DMS53 treated with DMSO at 0.1 percent for 48 hours (cell line): Measurements from ENCODE around the gene SIK1.
"Not testable (repeated sequence)": the region's sequence is repeated elsewhere in the genome, so short reads cannot be mapped to it uniquely, and the experiment has no call there.

ENCODE experiments used
- DNase-seq: peaks from one replicate; lab custom pipeline; 2025; ENCODE audit not compliant: unreplicated experiment; lab: John Stamatoyannopoulos, UW

SIK1 gene

DNA sequence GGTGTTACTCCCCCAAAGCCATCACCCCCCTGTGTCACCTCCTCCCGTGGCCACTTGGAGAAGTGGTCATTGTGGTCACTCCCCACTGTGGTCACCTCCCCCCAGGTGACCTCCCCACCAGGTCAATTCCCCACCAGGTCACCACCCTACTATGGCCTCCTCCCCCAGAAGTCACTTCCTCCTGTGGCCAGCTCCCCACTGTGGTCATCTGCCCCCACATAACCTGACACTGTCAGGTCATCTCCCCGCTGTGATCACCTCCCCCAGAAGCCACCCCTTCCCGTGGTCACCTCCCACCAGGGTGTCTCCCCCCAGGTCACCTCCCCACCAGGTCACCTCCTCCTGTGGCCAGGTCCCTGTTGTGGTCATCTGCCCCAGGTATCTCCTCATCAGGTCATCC, 28.9 kb downstream of the SIK1 start:
- not testable (repeated sequence) for DNase-seq

DNA sequence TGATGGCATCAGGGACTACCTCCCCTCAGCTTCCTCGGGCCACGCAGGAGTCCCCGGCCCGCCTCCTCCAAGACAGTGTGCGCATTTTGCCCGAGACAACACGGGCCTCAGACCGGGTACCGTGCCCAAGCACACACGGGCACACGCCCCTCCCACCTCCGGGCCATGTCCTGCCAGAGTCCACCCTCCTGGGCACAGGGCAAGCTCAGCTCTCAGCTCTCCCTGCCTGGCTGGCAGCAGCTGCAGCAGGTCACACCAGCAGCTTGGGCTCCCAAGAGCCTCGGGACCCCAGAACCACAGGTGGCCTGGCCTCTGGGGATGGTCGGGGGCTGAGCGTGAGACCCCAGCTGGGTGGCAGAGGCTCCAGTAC, 29.5 kb downstream of the SIK1 start:
- DNase-seq: not testable (repeated sequence)

DNA sequence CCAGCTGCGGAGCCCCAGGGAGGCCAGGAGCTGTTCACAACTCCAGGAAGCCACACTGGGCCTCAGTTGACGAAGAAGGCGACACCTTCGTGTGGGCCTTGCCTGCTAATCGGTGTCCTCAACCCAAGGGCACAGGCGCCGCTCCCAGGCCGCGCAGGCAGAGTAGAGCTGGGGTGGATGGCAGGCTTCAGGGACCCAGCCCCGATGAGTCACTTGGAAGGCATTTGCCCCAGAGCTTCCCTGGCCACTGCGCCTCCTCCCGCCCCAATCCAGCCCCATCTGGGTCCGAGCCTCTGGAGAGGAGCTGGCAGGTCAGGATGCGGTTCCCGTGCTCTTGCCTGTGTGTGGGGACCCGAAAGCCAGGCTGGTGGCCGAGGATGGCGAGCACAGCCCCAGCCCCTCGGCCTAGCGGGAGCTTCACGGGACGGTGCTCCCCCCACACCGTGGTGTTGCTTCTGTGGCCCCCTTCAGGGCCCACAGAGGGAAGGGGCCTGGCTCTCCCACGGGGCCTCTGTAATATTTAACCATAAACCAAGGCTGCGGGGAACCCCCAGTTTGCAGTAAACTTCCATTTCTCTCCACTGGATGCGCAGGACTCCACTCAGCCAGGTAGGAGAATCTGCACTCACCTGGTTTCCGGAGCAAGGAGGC, 30.0 kb downstream of the SIK1 start:
- DNase-seq: not testable (repeated sequence)

DNA sequence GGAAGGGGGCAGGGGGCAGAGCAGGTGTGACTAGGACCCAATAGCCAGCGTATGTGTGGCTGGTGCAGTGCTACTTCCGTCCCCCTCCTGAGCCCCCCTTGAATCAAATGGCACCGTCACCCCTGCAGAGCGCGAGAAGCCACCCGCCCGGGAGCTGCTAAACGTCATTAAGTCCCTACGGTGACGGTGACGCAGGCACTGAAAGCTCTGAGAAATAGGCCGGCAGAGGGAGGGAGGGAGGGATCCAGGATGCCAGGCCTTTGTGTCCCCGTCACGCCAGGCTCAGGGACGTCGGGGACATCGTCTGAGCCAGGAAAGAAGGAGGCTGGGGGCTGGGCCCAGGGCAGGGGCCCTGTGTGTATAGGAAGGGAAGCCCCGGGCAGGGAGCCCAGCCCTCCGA, 43.6 kb downstream of the SIK1 start:
- DNase-seq: not testable (repeated sequence)

DNA sequence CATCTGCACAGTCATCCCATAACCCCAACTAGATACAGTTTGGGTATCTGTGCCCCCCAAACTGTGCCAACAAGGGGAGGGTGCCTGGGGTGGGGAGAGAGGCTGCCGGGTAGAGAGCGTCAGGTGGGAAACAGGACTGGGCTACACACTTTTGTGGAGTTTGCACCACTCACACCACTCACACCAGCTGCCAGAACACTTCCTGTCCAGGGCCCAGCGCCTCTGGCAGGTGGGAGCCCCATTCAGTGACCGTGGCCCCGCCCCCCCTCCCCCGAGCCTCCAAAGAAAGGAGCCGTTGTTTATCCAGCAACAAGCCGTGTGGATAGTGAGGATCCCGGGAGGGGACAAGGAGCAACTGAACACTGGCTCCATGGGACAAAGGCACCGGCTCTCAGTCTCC, 44.0 kb downstream of the SIK1 start:
- DNase-seq: not testable (repeated sequence)

DNA sequence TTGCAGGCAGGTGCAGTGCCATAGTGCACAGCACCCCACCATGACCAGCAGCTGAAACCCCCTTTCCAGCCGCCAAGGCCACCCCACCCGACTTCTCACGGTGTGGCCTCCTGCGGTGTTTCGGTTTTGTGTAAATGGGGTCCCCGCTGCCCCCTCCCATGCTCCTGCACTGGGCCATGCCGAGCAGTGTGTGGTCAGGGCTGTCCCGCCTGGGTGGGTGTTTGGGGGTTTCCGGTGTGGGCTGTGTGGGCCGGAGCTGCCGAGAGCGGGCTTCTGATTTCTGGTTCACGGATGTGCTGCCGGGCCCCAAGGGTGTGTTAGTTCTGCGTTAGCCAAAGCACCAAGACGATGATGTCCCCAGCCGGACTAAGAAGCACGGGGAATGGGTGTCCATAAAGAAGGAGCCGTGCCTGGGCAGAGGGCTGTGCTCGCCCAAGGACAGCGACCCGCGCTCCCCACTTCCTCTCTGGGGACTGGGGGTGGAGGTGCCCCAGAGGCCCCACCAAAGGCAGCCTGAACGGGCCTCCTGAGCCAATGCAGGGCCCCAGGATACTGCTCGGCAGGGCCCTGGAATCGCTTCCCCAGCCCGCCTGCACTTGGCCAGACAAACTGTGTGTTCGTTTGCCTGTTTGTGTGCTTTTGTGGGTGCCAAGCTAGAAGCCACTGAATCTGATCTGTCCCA, 45.9 kb downstream of the SIK1 start:
- DNase-seq: not testable (repeated sequence)

DNA sequence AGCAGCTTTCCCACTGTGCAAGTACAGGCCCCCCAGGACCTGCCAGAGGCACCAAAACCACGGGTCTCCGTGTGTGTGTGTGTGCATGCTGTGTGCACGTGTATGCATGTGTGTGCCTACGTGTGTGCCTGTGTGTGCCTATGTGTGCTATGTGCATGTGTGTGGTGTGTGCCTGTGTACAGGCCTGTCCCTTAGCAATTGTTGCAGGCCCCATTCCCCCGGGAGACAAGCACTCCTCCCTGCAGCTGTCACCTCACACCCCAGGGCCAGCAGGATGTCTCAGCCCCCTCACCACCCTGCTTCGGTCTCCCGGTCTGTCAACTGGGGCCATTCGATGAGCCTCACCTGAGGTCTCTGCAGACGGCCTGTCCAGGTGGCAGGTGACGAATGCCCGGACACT, 46.6 kb downstream of the SIK1 start:
- DNase-seq: not testable (repeated sequence)

DNA sequence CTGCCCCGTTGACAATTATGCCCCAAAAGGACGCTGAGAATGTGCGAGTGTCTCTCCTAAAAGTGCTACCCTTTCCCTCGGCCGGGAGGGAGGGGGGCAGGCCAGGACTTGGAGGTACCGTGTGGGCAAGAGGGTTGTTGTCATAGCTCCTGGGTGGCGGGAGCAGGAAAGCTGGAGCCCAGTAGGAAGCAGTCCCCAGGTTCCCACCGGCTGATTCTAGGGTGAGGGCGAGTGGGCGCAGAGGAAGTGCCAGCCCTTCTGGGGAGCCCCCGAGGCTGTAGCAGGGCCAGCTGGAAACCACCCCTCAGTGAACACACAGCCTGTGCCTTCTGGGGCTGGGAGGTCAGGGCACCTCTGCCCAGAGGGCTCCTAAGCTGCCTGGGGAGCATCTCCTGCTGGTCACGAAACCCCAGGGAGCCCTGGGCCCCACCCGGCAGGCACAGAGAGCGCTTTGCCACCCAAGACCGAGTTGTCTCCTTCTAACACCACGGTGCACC, 47.3 kb downstream of the SIK1 start:
- DNase-seq: not testable (repeated sequence)

DNA sequence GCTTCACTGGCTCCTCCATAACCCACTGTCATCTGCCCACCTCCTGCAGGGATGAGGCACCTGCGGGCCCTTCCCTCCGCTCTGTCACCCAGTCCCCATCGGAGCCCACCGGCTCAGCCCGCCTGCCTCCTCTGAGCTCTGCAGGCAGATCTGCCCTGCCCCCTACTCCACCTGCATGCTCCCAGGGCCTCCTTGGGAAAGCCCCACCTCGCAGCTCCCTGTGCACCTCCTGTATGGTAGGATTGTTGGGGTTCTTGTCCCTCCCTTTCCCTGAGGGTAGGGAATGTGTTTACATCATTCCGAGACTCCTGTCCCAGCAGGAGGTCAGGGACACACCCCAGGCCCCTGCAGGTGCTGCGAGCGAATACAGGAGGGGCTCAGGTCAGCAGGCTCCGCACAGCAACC, 50.5 kb downstream of the SIK1 start:
- DNase-seq: no peak

DNA sequence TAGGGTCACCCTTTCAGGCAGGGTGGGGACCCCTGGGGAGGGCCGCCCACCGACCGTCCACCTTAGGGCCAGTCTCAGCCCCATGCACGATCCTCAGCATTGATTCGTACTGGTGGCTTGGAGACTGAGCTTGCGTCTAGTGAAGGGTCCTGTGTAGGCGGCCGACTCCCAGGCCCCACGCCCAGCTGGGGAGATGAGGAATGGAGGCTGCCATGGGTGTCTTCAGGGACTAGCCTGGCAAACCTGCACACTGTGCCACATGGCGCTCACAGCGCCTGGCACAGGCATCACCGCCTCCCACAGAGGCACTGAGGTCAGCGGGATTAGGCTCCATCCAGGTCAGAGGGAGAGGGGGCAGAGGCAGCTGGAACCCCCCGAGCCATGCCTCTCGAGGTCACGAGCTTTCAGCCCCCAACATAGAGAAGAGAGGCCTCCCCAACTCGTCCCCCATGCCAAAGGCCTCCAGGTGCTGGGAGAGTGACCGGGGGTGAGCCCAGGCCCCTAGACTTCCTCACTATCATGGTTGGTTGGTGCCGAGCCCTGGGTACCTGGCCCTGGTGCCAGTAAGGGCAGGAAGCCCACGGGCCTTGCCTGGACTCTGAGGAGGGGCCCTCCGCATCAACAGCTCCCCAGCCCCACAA, 51.0 kb downstream of the SIK1 start:
- no peak for DNase-seq

DNA sequence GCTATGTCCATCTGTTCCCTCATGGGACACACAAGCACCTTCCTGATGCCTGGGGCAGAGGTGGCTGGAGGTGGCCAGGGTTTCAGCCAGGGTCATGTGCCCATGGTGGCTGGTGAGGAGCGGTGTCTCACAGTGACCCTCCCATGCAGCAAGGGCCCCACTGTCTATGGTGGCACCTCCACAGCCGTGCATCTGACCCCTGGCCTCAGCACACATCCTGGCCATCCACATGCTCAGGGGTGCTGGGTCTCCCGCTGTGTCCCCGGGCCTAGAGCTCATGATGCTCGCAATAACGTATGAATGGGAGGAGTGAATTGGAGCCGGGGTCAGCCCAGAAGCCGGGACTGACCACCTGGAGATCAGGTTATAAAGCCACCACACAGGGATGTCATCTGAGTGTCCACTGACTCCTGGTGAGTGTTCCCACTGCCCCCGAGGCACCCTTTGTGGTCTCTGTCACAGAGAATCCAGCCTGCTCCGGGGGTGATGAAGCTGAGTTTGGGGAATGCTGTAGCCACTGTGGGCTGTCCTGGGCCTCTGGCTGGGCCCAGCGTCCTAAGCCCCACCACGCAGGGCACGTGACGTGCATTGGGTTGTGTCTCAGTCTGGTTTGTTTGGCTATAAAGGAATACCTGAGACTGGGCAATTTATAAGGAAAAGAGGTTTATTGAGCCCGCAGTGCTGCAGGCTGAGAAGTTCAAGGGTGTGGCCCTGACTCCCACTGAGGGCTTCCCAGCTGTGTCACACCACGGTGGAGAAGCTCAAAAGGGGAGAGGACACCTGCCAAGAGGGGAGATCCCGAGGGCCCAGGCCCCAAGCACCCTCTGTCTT, 51.7 kb downstream of the SIK1 start:
- no peak for DNase-seq

DNA sequence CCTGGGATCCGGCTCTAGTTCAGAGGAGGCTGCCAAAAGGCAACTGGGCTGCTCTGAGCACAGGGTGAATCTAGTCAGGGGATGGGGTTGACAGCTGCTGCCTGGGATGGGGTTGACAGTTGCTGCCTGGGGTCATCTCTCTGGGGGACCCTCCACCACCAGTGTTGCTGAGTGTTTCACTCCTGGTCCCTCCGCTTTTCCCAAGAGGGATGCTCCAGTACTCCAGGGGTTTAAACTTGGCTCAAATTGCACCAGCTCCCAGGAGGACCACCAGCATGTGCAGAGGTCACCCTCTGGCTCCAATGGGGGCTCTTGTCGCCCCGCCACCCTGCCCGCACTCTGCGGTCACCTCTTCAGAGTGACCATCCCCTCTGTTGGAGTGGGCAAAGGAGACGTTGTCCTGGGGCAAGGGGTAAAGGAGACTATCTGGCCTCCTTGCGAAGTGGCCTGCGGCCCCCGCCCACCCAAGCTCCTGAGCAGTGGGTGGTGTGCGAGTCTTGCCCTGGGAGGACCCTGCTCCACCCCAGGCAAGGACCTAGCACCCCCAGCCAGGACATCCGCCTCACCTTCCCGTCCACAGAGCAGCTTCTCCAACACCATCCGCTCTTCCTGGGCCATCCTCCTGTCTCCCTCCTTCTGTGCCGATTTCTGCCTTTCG, 52.6 kb downstream of the SIK1 start:
- DNase-seq: no peak

DNA sequence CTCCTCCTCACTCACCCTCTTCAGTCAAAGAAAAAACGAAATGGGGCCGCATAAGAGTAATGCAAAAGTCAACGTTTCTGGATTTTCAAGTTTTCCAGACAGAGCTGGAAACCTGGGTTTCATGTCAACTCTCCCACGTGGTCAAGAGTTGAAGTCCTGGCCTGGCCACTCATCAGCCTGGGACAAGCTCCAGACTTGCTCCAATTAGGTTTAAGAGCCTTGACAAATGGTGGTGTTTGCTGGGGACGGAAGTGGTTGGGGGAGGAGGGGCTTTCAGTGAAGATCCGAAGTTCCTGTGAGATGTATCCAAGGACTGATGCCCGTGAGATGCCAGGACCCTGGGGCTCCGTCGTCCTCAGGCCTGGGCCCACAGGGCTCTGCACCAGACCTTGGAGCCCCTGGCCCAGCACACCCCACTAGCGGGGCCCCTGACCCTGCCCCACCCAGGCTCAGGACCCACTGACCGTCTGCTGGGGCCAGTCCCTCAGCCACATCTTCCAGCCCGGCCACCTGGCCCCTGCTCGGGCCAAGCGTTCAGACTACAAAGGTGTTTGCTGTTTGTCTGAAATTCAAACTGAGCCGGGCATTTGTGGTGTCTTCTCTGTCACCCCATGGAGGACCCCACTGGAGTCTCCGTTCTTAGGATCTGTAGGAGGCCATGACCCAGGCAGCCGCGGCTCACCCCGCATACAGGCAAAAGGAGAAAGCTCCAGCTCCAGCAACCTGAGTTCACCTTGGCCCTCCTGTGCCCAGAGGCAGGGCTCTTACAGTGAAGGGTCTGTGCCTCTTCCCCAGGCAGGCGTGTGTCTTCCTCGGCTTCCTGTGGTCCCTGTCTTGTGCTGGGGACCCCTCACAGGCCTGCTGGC, 53.3 kb downstream of the SIK1 start:
- DNase-seq: no peak

DNA sequence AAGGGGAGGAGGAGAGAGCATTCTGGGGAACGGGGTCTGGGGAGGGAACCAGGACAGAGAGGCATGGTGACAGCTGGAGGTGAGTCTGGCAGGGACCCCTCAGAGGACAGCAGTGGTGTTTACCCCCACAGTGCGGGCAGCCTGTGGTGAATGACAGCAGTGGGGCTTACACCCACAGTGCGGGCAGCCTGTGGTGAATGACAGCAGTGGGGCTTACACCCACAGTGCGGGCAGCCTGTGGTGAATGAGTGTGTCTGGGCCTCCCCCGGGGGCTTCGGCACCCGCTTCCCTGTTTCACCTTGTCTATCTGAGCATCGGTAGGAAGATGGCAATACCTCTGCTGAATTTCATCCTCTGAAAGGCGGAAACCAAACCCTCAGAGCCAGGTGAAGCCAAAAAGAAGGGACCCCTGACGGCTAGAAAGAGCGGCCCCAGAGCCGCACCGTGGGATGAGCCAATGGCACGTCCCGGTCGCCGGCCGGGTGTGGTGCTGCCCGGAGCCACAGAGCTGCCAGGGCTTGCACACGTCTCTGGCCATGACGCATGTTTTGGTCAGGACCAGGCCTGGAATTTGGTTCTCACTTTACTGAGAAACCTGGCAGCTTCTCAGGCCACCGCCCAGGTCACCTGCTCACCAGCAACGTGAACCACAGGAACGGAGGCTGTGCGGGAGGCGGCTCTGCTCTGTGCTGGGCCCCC, 54.1 kb downstream of the SIK1 start:
- no peak for DNase-seq

DNA sequence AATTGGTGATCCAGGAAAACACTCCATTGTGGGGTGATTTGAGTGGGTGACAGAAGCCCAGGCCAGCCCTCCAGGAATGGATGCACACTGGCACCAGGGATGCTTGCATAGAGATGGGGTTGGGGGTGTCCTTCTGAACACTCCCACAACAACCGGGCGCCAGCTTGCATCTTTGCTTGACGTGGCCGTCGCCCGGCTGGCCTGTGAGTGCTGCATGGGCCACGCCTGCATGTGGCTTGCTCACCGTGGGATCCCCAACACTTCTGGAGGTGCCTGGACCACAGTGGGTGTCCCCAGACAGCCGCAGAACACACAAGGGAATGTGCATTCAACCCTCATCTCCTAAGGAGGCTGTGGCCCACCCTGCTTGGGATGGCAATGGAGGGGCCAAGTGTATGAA, 55.1 kb downstream of the SIK1 start:
- DNase-seq: no peak

DNA sequence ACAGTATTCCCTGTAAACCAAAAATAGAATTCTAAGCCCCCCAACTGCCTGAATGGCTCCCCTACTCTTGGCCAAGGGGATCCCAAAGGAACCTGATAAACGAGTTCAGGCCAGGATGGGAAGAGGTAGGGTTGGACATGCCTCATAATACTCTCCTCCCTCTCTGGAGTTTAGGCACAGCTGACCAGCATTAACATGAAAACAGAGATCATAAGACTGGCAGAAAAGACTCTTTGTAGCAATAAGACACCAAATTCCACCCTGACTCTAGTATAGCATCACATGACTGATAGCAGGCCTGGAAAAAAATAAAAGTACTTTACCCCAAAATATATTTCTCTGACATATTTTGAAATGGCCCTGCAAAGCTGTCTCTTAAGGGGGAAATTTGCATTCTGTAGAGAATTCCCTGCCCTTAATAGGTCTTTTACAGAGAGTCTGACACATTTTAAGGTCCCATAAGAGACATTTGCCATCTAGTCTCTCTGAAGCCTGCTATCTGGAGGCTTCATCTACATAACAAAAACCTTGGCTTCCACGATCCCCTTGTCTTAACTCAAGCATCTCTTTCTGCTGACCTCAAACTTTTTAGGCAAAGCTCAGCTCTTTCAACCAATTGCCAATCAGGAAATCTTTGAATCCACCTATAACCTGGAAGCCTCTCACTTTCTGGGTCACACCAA, 55.9 kb downstream of the SIK1 start:
- DNase-seq: no peak

DNA sequence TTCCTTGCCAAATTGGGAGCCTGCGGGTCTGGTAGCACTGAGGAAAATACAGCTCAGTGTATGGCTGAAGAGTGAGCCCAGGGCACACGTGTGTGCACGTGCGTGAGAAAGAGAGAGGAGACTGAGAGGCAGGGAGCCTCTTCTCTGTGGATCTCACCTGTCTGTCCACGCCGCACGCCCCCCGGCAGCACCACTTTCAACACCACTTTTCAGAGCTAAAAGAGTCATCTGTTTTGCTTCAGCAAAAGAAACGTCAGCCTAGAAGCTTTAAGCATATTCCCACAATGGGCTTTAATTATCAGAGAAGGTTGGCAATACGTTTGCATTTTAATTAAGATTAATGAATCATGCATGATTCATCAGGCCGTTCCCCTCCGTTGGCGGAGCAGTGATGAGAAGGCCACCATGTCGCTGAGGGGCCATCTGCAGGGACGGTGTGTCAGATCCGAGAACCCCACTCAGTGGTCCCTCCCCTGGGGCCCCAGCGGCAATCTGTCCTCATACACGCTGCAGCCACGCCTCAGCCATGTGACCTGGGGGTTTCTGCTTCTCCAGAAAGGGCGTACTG, 56.8 kb downstream of the SIK1 start:
- no peak for DNase-seq

DNA sequence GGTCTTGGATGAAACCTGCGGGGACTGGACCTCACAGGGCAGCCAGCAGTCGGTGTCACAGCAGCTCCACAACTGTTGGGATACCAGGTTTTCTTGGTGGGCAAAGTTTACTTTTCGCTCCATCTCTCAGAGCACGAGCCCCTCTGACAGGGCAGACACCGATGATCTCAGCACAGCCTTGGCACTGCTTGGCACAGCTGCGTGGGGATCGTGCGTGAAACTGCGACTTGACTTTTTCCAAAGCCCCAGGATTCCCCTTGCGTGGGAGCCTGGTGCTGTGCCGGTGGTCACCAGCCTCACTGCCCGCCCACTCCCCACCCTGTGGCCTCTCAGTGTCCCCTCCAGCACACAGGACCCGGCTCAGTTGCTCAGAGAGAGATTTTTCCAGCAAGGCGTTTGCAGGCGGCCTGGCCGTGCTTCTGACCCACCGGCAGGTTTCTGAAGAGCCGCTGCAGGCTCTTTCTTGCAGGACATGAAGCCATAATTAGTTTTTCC, 57.3 kb downstream of the SIK1 start:
- DNase-seq: no peak
